Inflammatory macrophage treated with lipopolysaccharide for 1 hour (primary cell): ENCODE results near the gene IL10.

Experiments
- DNase-seq, 2 donors: peaks; one replicate each; pipeline ENCODE4 v3.0.0-alpha.2; 2020 to 2022

Gene IL10

DNA sequence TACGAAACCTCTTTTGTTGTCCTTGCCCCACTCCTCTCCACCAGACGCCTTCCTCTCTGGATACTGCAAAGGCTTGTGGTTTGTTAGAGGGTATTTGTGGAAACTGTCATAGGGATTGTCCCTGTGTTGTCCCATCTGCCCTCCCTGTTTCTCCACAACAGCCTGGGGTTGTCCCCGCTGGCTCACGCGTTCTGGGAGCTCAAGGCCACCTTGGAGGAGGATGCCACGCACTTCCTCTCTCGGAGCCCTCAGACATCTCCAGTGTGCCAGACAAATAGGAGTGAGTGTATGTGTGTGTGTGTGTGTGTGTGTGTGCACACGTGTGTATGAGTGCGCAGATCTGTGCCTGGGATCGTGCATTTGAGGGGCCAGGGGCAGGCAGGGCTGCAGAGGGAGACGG lies 39.3 kb downstream of the IL10 start:
- peak in 1 of 2 donors; percentile 49 for DNase-seq

DNA sequence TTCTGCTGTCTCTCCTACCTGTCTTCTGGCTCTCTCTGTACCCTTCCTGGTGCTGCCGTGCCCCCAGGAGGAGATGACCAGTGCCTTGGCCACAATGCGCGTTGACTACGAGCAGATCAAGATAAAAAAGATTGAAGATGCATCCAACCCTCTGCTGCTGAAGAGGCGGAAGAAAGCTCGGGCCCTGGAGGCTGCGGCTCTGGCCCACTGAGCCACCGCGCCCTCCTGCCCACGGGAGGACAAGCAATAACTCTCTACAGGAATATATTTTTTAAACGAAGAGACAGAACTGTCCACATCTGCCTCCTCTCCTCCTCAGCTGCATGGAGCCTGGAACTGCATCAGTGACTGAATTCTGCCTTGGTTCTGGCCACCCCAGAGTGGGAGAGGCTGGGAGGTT lies 39.8 kb downstream of the IL10 start:
- no peak for DNase-seq

- no peak for DNase-seq
These were observed 42.8 kb downstream of the IL10 start for GRCh38 chr1:206729507-206729906.

GRCh38 chr1:206729050-206729449 lies 43.2 kb downstream of the IL10 start:
- no peak for DNase-seq

- DNase-seq, result no peak
These were observed 43.7 kb downstream of the IL10 start for GRCh38 chr1:206728697-206728987.

DNA sequence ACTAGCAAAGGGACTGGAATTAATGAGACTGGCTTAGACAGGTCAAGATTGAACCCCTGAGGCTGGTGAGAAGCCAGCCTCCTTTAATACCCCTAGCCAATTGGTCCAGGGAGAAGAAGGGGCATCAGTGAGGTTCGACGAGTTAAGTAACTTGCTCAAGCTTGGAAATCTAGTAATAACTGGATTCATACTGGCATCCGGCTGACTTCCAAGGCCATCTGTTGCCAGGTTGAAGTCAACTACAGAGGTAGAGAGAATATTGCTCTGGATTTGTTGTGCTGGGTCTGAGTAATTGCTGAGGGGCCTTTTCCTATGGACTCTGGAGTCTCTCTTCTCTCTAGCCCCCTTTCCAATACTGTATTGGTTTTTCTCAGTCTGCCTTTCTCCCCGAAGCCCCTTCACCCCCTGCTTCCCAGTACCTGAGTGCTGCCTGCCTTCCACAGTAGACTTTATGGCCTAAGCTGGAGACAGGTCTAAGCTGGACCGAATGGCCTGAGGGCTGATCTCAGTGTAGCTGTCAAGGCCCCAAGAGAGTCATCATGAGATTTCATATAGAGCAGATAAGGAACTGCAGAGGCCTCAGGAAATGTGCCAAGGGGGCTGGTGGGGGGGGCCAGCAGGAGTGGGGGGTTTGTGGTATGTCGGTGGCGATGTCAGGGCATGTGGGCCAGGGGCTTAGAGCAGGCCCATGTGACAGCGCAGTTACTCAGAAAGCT lies 44.2 kb downstream of the IL10 start:
- no peak for DNase-seq

- DNase-seq, result peak in 1 of 2 donors; percentile 63
These were observed 47.0 kb downstream of the IL10 start for GRCh38 chr1:206725109-206725963.

- no peak for DNase-seq
These were observed 48.4 kb downstream of the IL10 start for GRCh38 chr1:206723805-206724472.

- DNase-seq, result no peak
These were observed 48.9 kb downstream of the IL10 start for GRCh38 chr1:206723462-206723804.

DNA sequence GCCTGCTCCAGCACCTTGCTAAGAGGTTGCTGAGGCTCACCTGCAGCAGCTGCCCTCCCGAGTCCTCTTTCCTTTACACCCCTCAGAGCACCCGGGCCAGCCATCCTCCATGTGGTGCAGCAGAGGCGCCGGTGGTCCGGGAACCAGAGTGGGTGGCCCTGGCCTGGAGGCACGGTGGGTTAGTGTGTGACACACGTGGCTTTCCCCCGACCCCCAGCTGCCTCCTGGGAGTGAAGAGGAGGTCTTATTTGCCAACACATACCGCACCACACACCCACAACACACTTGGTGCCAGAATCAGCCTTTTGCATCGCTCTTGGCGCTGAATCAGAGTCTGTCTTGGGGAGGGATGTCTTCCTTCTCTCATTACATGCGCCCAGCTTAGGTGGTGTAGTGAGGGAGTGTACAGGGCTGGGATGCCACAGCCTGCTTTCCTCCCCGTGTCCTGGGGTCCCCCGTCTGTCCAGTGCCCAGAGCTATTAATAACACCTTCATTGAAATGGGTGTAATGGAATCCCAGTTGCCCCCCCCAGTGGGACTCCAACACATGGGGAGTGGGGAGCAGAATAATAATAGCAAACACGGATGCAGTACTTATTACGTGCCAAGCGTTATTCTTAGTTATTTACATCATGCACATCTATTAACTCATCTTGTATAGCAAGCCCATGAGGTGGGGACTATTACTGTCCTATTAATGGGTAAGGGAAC lies 49.4 kb downstream of the IL10 start:
- no peak for DNase-seq

DNA sequence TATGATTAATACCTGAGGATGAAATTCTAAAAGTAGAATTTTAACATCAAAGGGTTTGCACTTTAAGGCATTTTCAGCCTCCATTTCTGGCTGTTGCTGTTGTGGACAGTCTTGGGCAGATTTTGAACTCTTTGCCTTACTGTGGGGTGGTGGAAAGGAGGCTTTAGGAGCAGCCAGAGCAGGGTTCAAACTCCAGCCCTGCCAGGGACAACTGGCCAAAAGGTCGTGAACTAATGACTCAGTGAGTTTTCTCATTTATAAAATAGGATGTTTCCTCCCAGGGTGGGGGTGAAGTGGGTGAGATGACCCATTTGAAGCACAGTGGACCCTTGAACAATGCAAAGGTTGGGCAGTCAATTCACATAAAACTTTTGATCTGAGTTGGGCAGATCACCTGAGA lies 50.8 kb downstream of the IL10 start:
- no peak for DNase-seq

- DNase-seq, result no peak
These were observed 53.0 kb downstream of the IL10 start for GRCh38 chr1:206719169-206719839.

- no peak for DNase-seq
These were observed 54.7 kb downstream of the IL10 start for GRCh38 chr1:206717674-206717989.
